SIG-M5 treated with dmso at 0.1 percent for 504 hours (cell line): ENCODE results near the gene DST.

Source experiments
- DNase-seq: peaks from one replicate; lab custom pipeline; 2025; ENCODE audit not compliant: unreplicated experiment; lab: John Stamatoyannopoulos, UW

The DST gene

GRCh38 chr6:56444855-56445254 lies 197.8 kb downstream of the DST start:
- no peak for DNase-seq

GRCh38 chr6:56440551-56440981 lies 202.1 kb downstream of the DST start:
- DNase-seq: no peak

- no peak for DNase-seq
These were observed 205.4 kb downstream of the DST start for GRCh38 chr6:56437171-56437900.

- no peak for DNase-seq
These were observed 206.9 kb downstream of the DST start for GRCh38 chr6:56435754-56436153.

- DNase-seq: no peak
These were observed 207.4 kb downstream of the DST start for GRCh38 chr6:56435326-56435725.

GRCh38 chr6:56434606-56435005 lies 208.1 kb downstream of the DST start:
- no peak for DNase-seq

- DNase-seq: no peak
These were observed 209.6 kb downstream of the DST start for GRCh38 chr6:56433119-56433518.

- DNase-seq: no peak
These were observed 210.5 kb downstream of the DST start for GRCh38 chr6:56432194-56432593.

DNA sequence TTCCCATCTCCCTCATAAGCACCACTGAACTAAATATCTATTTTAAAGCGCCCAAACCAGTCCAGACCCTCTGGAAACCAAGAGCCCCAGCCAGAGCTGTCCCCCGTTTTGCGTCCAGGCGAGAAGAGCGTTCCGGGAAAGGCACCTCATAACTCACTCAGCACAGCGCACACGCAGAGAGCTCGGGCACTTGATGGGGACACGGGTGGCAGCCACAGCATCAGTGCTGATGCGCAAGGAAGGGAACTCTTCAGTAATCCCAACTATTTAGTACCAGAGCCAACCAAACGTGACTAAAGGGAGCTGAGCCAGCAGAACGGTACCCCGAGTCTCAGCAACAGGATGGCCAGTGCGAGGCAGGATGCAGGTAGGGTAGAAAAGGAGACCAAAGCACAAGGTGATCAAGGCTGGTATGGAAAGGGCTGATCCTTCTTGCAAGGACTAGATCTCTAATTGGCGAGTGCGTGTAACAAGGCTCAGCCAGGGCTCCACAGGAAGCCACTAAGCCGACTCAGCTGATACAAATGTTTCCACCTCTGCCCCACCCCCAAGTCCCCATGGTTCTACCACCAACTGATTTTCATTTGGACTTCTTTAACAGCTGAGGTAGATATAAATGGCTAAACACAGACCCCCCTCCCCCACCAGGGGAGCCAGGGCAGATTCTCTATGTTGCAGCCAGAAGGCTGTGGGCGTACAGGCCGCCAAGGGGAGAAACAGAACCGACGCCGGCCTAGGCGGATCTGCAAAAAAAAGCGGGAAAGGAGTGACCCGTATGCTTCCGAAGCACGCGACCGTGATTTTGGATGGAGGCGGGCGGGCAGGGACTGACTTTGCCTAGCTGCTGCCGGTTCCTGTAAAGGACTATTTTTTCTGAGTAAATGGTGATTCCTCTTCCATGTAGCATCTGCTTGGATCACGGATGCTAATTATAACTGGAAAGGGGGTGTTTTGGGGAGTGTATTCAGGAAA lies 211.8 kb downstream of the DST start:
- no peak for DNase-seq

DNA sequence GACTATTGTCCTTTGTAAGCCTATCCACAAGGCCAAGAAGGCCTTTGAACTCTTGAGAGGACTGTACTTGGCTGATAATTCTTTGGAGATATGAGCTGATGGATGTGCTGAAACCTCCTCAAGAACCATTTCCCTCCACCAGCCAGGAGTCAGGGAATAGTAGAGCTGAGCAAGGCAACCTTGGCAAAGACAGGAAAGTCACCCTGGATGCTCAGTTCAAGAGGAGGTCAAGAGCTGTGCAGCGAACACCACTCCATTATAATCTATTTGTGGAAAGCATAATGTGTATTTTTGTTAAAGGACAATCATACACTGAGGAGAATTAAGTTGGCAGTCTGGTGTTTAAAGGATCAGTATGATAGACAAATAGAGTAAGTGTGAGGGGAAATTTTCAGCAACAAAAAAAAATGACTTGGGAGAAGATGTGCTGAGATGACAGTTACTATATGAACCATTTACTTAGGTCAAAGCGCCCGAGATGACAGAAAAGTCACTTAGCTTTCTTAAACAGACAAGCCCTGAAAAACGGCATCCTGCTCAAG lies 218.1 kb downstream of the DST start:
- DNase-seq: no peak

- no peak for DNase-seq
These were observed 218.6 kb downstream of the DST start for GRCh38 chr6:56424064-56424463.

DNA sequence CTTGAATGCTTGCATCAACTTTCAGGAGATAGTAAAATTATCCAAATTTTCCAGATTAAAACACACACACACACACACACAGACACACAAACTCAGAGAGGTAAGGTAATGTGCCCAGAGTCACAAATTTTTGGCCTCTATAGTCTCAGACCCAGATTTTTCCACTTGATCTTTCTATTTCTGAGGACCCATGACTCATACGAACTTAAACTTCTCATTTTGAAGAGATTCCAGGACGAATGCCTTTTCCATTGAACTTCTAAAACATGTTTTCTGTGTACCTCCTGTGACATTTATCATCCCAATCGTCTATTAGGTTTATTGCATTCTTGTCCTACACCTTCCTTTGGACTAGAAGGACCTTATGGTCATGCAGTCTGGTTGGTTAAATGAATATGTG lies 222.4 kb downstream of the DST start:
- DNase-seq: no peak

DNA sequence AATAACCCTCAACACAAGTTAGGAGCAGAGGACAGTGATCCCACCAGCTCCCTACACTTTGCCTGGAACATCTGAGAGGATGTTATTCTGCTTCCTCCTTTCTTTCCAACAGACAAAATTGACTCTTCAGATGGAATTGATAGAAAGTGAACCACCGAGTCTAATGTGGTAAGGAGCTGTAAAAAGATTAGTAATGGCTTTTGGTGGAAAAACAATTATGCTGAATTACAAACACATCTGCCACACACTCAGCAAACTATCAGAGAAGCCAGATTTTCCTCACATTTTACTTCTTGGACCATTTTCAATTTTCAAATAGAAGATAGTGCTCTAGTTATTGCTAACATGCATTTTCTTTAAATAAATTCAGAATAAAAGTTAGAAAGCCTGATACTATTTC lies 223.5 kb downstream of the DST start:
- no peak for DNase-seq

- no peak for DNase-seq
These were observed 224.9 kb downstream of the DST start for GRCh38 chr6:56417823-56418222.

GRCh38 chr6:56416247-56416646 lies 226.4 kb downstream of the DST start:
- no peak for DNase-seq

DNA sequence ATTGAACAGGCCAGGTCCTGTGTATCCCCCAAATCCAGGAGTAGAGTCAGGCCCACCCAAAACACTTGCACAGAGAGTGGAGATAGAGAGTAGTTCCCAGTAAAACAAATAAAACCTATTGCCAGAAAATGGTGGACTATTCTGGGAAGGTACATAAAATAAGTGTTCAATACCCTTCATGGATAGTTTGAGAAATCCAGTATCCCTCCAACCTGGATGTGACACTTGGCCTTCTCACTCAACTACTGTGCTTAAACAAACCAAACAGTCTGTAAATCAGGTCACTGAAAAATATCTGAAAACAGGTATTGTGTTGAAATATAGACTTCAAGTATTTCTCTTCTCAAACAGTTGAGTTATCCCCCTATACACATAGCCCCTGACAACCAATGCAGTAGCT lies 233.7 kb downstream of the DST start:
- DNase-seq: no peak
